MCF 10A (cell line): ENCODE data around the gene ALDH3B2. TPM values are rescaled to one million over a fixed set of nuclear protein-coding genes. Genes with fewer than 3 reads are reported as not detected.
"Not testable (repeated sequence)": the region's sequence is repeated elsewhere in the genome, so short reads cannot be mapped to it uniquely, and the experiment has no call there.

ENCODE experiments used
- BruUV-seq: library from RNA; stranded (reverse); fragments of 400-500 nt; replicated peaks from 2 replicates; lab custom pipeline; 2021; lab: Mats Ljungman, UMichigan
- CTCF ChIA-PET: fragments of 300-600 bp; sonication (Branson Sonifier 250); formaldehyde crosslinking; extraction: SDS; loops from one replicate; lab custom pipeline; 2021; ENCODE audit warnings: antibody characterized with exemption, inconsistent platforms; lab: Yijun Ruan, JAX
- POLR2A ChIA-PET: fragments of 300-600, 350-650 bp; sonication (Branson Sonifier 250); formaldehyde crosslinking; extraction: SDS; loops from one replicate; lab custom pipeline; 2020; ENCODE audit warnings: antibody characterized with exemption, inconsistent platforms; lab: Yijun Ruan, JAX
- DNase-seq: peaks from one replicate; pipeline ENCODE4 v3.0.0-alpha.2; 2018; ENCODE audit not compliant: unreplicated experiment
- H3K27ac Mint-ChIP-seq: one replicate; pipeline ENCODE4 v1.8.0; 2022; ENCODE audit warnings: mild to moderate bottlenecking, low read depth, mixed read lengths; ENCODE audit not compliant: unreplicated experiment
- H3K27me3 Mint-ChIP-seq: one replicate; pipeline ENCODE4 v1.8.0; 2022; ENCODE audit warnings: mixed read lengths; ENCODE audit not compliant: insufficient read depth, unreplicated experiment
- H3K36me3 Mint-ChIP-seq: one replicate; pipeline ENCODE4 v1.8.0; 2022; ENCODE audit warnings: mild to moderate bottlenecking, moderate library complexity, mixed read lengths; ENCODE audit not compliant: insufficient read depth, unreplicated experiment
- H3K4me1 Mint-ChIP-seq: one replicate; pipeline ENCODE4 v1.8.0; 2022; ENCODE audit warnings: mixed read lengths; ENCODE audit not compliant: insufficient read depth, unreplicated experiment
- H3K4me3 Mint-ChIP-seq: one replicate; pipeline ENCODE4 v1.8.0; 2022; ENCODE audit warnings: mild to moderate bottlenecking, moderate library complexity, mixed read lengths; ENCODE audit not compliant: unreplicated experiment
- H3K9me3 Mint-ChIP-seq: one replicate; pipeline ENCODE4 v1.8.0; 2022; ENCODE audit warnings: mixed read lengths; ENCODE audit not compliant: unreplicated experiment
- CTCF ChIP-seq: fragments of 200-600 bp; IDR thresholded peaks from one replicate; pipeline ENCODE4 v1.8.0; 2022; ENCODE audit warnings: antibody characterized with exemption, mild to moderate bottlenecking; ENCODE audit not compliant: unreplicated experiment
- intact Hi-C: fragments of 100-400 bp; cut with micrococcal nuclease; formaldehyde crosslinking; loops from 2 replicates; pipeline ENCODE4 v1.14.1; 2022
- total RNA-seq: library from RNA; stranded (reverse); gene quantifications from 2 replicates; pipeline ENCODE4 v1.2.3, GENCODE V29; 2022

The ALDH3B2 gene
- total RNA-seq, 1 experiment from 2014 or later = not detected

- no peak overlapping the region for H3K27ac Mint-ChIP-seq
- TF ChIP-seq CTCF = no peak
- no peaks in the 10 kb centered on the region for H3K9me3 Mint-ChIP-seq
- no peak overlapping the region for H3K4me3 Mint-ChIP-seq
- no peaks in the 10 kb centered on the region for H3K36me3 Mint-ChIP-seq
- intact Hi-C loops = no loop called here
- H3K4me1 Mint-ChIP-seq = no peaks in the 10 kb centered on the region
- DNase-seq = no peak
- no peaks in the 10 kb centered on the region for H3K27me3 Mint-ChIP-seq
- CTCF ChIA-PET = interaction anchor here (0.6 to 6.2 kb wide), 3 partner anchors 34 to 186 kb away, joined by 3 to 50 read pairs (median 5); partner anchors contain the start of gene NUDT8
- BruUV-seq = no TSS peak
- POLR2A ChIA-PET = interaction anchor here (0.6 kb wide), 1 partner anchor 444 kb away, joined by 3 read pairs; no protein-coding TSS in a partner anchor
Observed at GRCh38 chr11:67662835-67663531, 11.4 kb downstream of the ALDH3B2 start.

GRCh38 chr11:67662142-67662834 lies 12.1 kb downstream of the ALDH3B2 start:
- no TSS peak for BruUV-seq
- Mint-ChIP-seq H3K9me3 (no peaks in the 10 kb centered on the region), H3K36me3 (no peaks in the 10 kb centered on the region), H3K4me3 (no peak overlapping the region), H3K4me1 (no peaks in the 10 kb centered on the region), H3K27me3 (no peaks in the 10 kb centered on the region), H3K27ac (no peak overlapping the region)
- no peak for DNase-seq
- CTCF ChIA-PET = interaction anchor here (0.6 to 6.2 kb wide), 4 partner anchors 12 to 185 kb away, joined by 3 to 50 read pairs (median 4); partner anchors contain the start of genes ALDH3B2 and NUDT8
- no peak for TF ChIP-seq CTCF
- POLR2A ChIA-PET = interaction anchor here (1.0 kb wide), 1 partner anchor 43 kb away, joined by 3 read pairs; no protein-coding TSS in a partner anchor
- intact Hi-C loops = no loop called here

- H3K4me3 Mint-ChIP-seq, H3K9me3 Mint-ChIP-seq, H3K27ac Mint-ChIP-seq, H3K36me3 Mint-ChIP-seq, intact Hi-C loops, H3K27me3 Mint-ChIP-seq, BruUV-seq, H3K4me1 Mint-ChIP-seq, DNase-seq: not testable (repeated sequence)
- CTCF ChIA-PET = interaction anchor here (0.7 to 6.2 kb wide), 2 partner anchors 32 to 120 kb away, joined by 4 to 50 read pairs; partner anchors contain the start of gene NUDT8
- POLR2A ChIA-PET = interaction anchor here (1.2 kb wide), 1 partner anchor 31 kb away, joined by 3 read pairs; the partner anchor contains the start of gene NUDT8
Observed at GRCh38 chr11:67660752-67661151, 13.7 kb downstream of the ALDH3B2 start.

GRCh38 chr11:67659651-67660165 lies 14.7 kb downstream of the ALDH3B2 start:
- ChIA-PET CTCF (interaction anchor here (0.6 to 6.2 kb wide), 8 partner anchors 14 to 94 kb away, joined by 3 to 50 read pairs (median 5); partner anchors contain the start of genes NUDT8 and TBX10), POLR2A (interaction anchor here (1.4 kb wide), 1 partner anchor 30 kb away, joined by 7 read pairs; the partner anchor contains the start of gene NUDT8)
- H3K9me3 Mint-ChIP-seq, DNase-seq, H3K4me3 Mint-ChIP-seq, H3K27me3 Mint-ChIP-seq, H3K27ac Mint-ChIP-seq, H3K4me1 Mint-ChIP-seq, H3K36me3 Mint-ChIP-seq, BruUV-seq: not testable (repeated sequence)
- intact Hi-C loops = loop anchor here (1.0 to 2.0 kb wide), 2 partner anchors 19 to 31 kb away; partner anchors contain the start of gene NUDT8
